Parathyroid adenoma (tissue), 2 donors: ENCODE data around the gene AVPR2.
A peak's percentile ranks its signal among the peaks of the same experiment; 100 is the strongest.

Source experiments
- H2AFZ ChIP-seq: fragments of 300-600 bp; sonication (generic); one replicate; pipeline ENCODE4 v1.7.0; 2017; ENCODE audit warnings: antibody characterized with exemption, mild to moderate bottlenecking
- H3K27ac ChIP-seq: fragments of 300-600 bp; sonication (generic); one replicate; pipeline ENCODE4 v1.7.0; 2017
- H3K27me3 ChIP-seq: fragments of 300-600 bp; sonication (generic); one replicate; pipeline ENCODE4 v1.7.0; 2017; ENCODE audit warnings: low read length; ENCODE audit not compliant: control insufficient read depth, insufficient read depth
- H3K36me3 ChIP-seq: fragments of 300-600 bp; sonication (generic); one replicate; pipeline ENCODE4 v1.7.0; 2017; ENCODE audit warnings: low read length; ENCODE audit not compliant: control insufficient read depth, insufficient read depth
- H3K4me1 ChIP-seq: fragments of 300-600 bp; sonication (generic); one replicate; pipeline ENCODE4 v1.7.0; 2017; ENCODE audit warnings: control low read depth
- H3K4me2 ChIP-seq: fragments of 300-600 bp; sonication (generic); one replicate; pipeline ENCODE4 v1.7.0; 2017; ENCODE audit warnings: low read length
- H3K4me3 ChIP-seq: fragments of 300-600 bp; sonication (generic); one replicate; pipeline ENCODE4 v1.7.0; 2017; ENCODE audit warnings: low read depth, low read length
- H3K79me2 ChIP-seq: fragments of 300-600 bp; sonication (generic); one replicate; pipeline ENCODE4 v1.7.0; 2017; ENCODE audit warnings: control low read depth
- H3K9ac ChIP-seq: fragments of 300-600 bp; sonication (generic); one replicate; pipeline ENCODE4 v1.7.0; 2017; ENCODE audit warnings: mild to moderate bottlenecking
- H3K9me3 ChIP-seq: fragments of 300-600 bp; sonication (generic); one replicate; pipeline ENCODE4 v1.7.0; 2017; ENCODE audit warnings: low read length; ENCODE audit not compliant: control insufficient read depth
- CTCF ChIP-seq: fragments of 300-600 bp; sonication (generic); IDR thresholded peaks from one replicate; pipeline ENCODE4 v1.7.0; 2017; ENCODE audit warnings: antibody characterized with exemption, mild to moderate bottlenecking
- donor health status: primary hyperparathyroidism.

The AVPR2 gene

GRCh38 chrX:153924149-153924861, 19.8 kb downstream of the AVPR2 start:
- Histone ChIP-seq H3K79me2 (no peaks in the 10 kb centered on the region), H3K4me3 (no peak overlapping the region), H3K4me1 (peaks cover 14% of the 10 kb centered on the region), H3K27ac (peak overlapping the region; percentile 36), H2AFZ (peak overlapping the region; percentile 38), H3K9ac (no peak overlapping the region), H3K4me2 (no peak overlapping the region), H3K36me3 (no peaks in the 10 kb centered on the region), H3K27me3 (no peaks in the 10 kb centered on the region), H3K9me3 (no peaks in the 10 kb centered on the region)
- TF ChIP-seq CTCF: peak; percentile 33

- Histone ChIP-seq H3K4me3 (no peak overlapping the region), H3K9ac (no peak overlapping the region), H3K27ac (no peak overlapping the region), H3K4me1 (peaks cover 14% of the 10 kb centered on the region), H3K79me2 (no peaks in the 10 kb centered on the region), H2AFZ (no peak overlapping the region), H3K4me2 (no peak overlapping the region), H3K36me3 (no peaks in the 10 kb centered on the region), H3K27me3 (no peaks in the 10 kb centered on the region), H3K9me3 (no peaks in the 10 kb centered on the region)
- no peak for TF ChIP-seq CTCF
These were observed 20.9 kb downstream of the AVPR2 start for GRCh38 chrX:153925387-153925738.

GRCh38 chrX:153925739-153926551, 21.5 kb downstream of the AVPR2 start, which contains the start of gene ARHGAP4:
Gene ARHGAP4, minus strand, starts transcription at chrX:153926264. Its CDS starts 62 bp downstream, at chrX:153926202.
- Histone ChIP-seq H3K4me1 (peaks cover 14% of the 10 kb centered on the region), H3K27ac (peak within 1 kb of the TSS; percentile 99), H3K27me3 (no peaks in the 10 kb centered on the region), H3K79me2 (no peaks in the 10 kb centered on the region), H3K4me3 (peak within 1 kb of the TSS; percentile 29), H3K36me3 (no peaks in the 10 kb centered on the region), H3K9me3 (no peaks in the 10 kb centered on the region), H2AFZ (peak within 1 kb of the TSS; percentile 62), H3K9ac (no peak within 1 kb of the TSS), H3K4me2 (peak within 1 kb of the TSS; percentile 79)
- TF ChIP-seq CTCF: no peak

GRCh38 chrX:153926552-153926857, 22.0 kb downstream of the AVPR2 start:
- Histone ChIP-seq H3K36me3 (no peaks in the 10 kb centered on the region), H3K4me1 (peaks cover 14% of the 10 kb centered on the region), H3K27ac (peak overlapping the region; percentile 99), H3K9me3 (no peaks in the 10 kb centered on the region), H3K9ac (no peak overlapping the region), H2AFZ (peak overlapping the region; percentile 62), H3K79me2 (no peaks in the 10 kb centered on the region), H3K27me3 (no peaks in the 10 kb centered on the region), H3K4me3 (peak overlapping the region; percentile 29), H3K4me2 (peak overlapping the region; percentile 47)
- no peak for TF ChIP-seq CTCF
